Effector CD4-positive, alpha-beta T cell (primary cell): ENCODE measurements around the gene PRR36.

ENCODE experiments used
- DNase-seq: peaks from one replicate; pipeline ENCODE4 v3.0.0-alpha.2; 2020

The PRR36 gene

GRCh38 chr19:7843521-7843920 is 30.7 kb downstream of the PRR36 start:
- no peak for DNase-seq

GRCh38 chr19:7842661-7843294 is 31.4 kb downstream of the PRR36 start:
- DNase-seq, result no peak

GRCh38 chr19:7841751-7842660 is 32.2 kb downstream of the PRR36 start:
- DNase-seq, result no peak

- DNase-seq, result no peak
Observed at GRCh38 chr19:7840629-7841028, 33.6 kb downstream of the PRR36 start.

GRCh38 chr19:7839476-7839875 is 34.7 kb downstream of the PRR36 start:
- DNase-seq, result no peak

- no peak for DNase-seq
Observed at GRCh38 chr19:7833225-7834099, 40.7 kb downstream of the PRR36 start.

GRCh38 chr19:7832781-7833180 is 41.4 kb downstream of the PRR36 start:
- DNase-seq, result no peak

- DNase-seq, result no peak
Observed at GRCh38 chr19:7832009-7832408, 42.2 kb downstream of the PRR36 start.

GRCh38 chr19:7831452-7831851 is 42.7 kb downstream of the PRR36 start:
- no peak for DNase-seq

- DNase-seq, result no peak
Observed at GRCh38 chr19:7830823-7831222, 43.4 kb downstream of the PRR36 start.

- DNase-seq, result no peak
Observed at GRCh38 chr19:7830272-7830771, 43.9 kb downstream of the PRR36 start.

GRCh38 chr19:7829561-7830271 is 44.5 kb downstream of the PRR36 start, which contains the start of gene EVI5L:
TSS of gene EVI5L (plus strand) at chr19:7830218. CDS start at chr19:7846543, 16,325 bp downstream.
- DNase-seq, result peak; percentile 99

- DNase-seq, result no peak
Observed at GRCh38 chr19:7829166-7829520, 45.0 kb downstream of the PRR36 start.

GRCh38 chr19:7823686-7824301 is 50.4 kb downstream of the PRR36 start:
- no peak for DNase-seq

GRCh38 chr19:7822910-7823515 is 51.2 kb downstream of the PRR36 start:
- DNase-seq, result no peak

- no peak for DNase-seq
Observed at GRCh38 chr19:7820588-7820987, 53.6 kb downstream of the PRR36 start.

- DNase-seq, result no peak
Observed at GRCh38 chr19:7819337-7819736, 54.9 kb downstream of the PRR36 start.

GRCh38 chr19:7818806-7819205 is 55.4 kb downstream of the PRR36 start:
- DNase-seq, result no peak
